Karpas-422 (cell line): ENCODE results near the gene ZIC1. TPM values are rescaled to one million over a fixed set of nuclear protein-coding genes. Genes with fewer than 3 reads are reported as not detected.

ENCODE experiments used
- DNase-seq: peaks from one replicate; pipeline ENCODE4 v3.0.0-alpha.2; 2015
- H2AFZ ChIP-seq: fragments of 200-600 bp; sonication (generic); 2 replicates; pipeline ENCODE4 v1.6.1; 2014; ENCODE audit warnings: antibody characterized with exemption, low read length, mixed read lengths
- H3K27ac ChIP-seq: fragments of 200-600 bp; sonication (generic); 2 replicates; pipeline ENCODE4 v1.5.1; 2014; ENCODE audit warnings: mild to moderate bottlenecking, low read length, moderate library complexity
- H3K27me3 ChIP-seq: fragments of 200-600 bp; sonication (generic); 2 replicates; pipeline ENCODE4 v1.6.1; 2014; ENCODE audit warnings: low read length, mixed read lengths
- H3K36me3 ChIP-seq: fragments of 200-600 bp; sonication (generic); 2 replicates; pipeline ENCODE4 v1.6.1; 2014; ENCODE audit warnings: low read length, mixed read lengths; ENCODE audit not compliant: insufficient read depth
- H3K4me1 ChIP-seq: fragments of 200-600 bp; sonication (generic); 2 replicates; pipeline ENCODE4 v1.6.1; 2014; ENCODE audit warnings: mild to moderate bottlenecking, low read length, mixed read lengths
- H3K4me2 ChIP-seq: fragments of 200-600 bp; sonication (generic); 2 replicates; pipeline ENCODE4 v1.6.1; 2014; ENCODE audit warnings: low read length, low read depth, mild to moderate bottlenecking; ENCODE audit not compliant: poor library complexity, severe bottlenecking
- H3K4me3 ChIP-seq: fragments of 200-600 bp; sonication (generic); 2 replicates; pipeline ENCODE4 v1.5.1; 2014; ENCODE audit warnings: mild to moderate bottlenecking, antibody characterized with exemption, low read length, mixed read lengths
- H3K79me2 ChIP-seq: fragments of 200-600 bp; sonication (generic); 2 replicates; pipeline ENCODE4 v1.6.1; 2014; ENCODE audit warnings: mild to moderate bottlenecking, low read length, mixed read lengths
- H3K9ac ChIP-seq: fragments of 200-600 bp; sonication (generic); 2 replicates; pipeline ENCODE4 v1.6.0; 2014; ENCODE audit warnings: low read length
- H3K9me2 ChIP-seq: fragments of 200-600 bp; sonication (generic), shearing (Covaris generic); replicated peaks from 2 replicates; pipeline ENCODE4 v1.6.0; 2014; ENCODE audit warnings: mild to moderate bottlenecking, low read length, moderate library complexity; ENCODE audit not compliant: insufficient read depth
- H3K9me3 ChIP-seq: fragments of 300-700, 200-600 bp; sonication (generic); 2 replicates; pipeline ENCODE4 v1.6.1; 2014; ENCODE audit warnings: low read length, mixed read lengths
- H4K20me1 ChIP-seq: fragments of 200-600 bp; sonication (generic); 2 replicates; pipeline ENCODE4 v1.6.1; 2014; ENCODE audit warnings: mild to moderate bottlenecking, antibody characterized with exemption, low read length, low read depth; ENCODE audit not compliant: insufficient read depth
- total RNA-seq: library from RNA; depleted of rRNA; stranded (reverse); fragments of >200 nt; shearing (Covaris generic); gene quantifications from 2 replicates; pipeline ENCODE4 v1.2.3, GENCODE V29; 2014; ENCODE audit warnings: low replicate concordance

ZIC1 gene
- total RNA-seq, 1 experiment from 2014 or later = not detected

DNA sequence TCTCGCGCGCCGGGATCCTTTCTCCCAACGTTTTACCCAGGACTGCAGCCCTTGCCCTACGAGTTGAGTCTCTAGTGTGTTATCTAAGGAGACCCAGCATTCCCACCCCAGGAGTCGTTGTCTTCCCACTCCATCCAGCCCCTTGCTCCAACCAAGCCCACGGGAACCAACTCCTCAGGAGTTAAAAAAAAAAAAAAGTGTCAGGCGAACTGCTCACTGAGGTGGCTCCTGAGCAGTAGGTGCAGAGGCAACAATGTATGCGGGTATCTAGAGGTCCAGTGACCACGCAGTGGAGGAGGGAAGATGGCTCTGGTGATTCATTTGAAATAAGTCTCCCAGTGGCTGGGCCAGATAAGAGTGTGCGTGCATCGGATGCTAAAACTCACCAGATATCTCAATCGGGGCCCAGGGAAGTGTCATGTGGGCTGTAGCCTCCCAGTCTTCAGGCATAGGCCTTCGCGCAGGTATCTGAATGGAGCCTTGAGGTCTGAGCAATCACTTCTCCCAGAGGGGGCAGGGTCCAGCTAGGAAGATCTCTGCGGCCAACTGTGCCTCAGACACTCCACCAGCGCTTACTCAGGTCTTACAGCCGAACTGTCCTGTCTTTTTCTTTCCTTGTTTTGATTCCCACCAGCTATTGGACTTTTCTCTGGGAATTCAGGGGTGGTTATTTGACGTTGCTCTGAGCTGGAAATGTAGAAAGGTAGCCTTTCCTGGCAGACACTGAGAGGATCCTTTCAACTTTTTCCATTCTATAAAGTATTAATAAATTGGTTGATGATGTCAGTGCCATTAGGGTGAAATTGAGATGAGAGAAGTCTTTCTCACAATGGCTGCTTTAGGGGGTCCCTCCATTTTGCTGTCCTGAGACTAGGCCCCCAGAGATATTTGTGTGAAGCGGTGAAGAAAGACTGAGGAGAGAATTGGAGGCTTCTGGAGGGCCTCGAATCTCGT lies 23.8 kb upstream of the ZIC1 start:
- DNase-seq = no peak
- Histone ChIP-seq H3K27me3 (no peaks in the 10 kb centered on the region), H3K9me3 (no peaks in the 10 kb centered on the region), H3K4me2 (no peak overlapping the region), H3K27ac (no peak overlapping the region), H3K4me1 (no peaks in the 10 kb centered on the region), H3K9ac (no peak overlapping the region), H3K79me2 (no peaks in the 10 kb centered on the region), H3K36me3 (no peaks in the 10 kb centered on the region), H2AFZ (no peak overlapping the region), H3K4me3 (no peak overlapping the region), H3K9me2 (no peaks in the 10 kb centered on the region), H4K20me1 (no peaks in the 10 kb centered on the region)

DNA sequence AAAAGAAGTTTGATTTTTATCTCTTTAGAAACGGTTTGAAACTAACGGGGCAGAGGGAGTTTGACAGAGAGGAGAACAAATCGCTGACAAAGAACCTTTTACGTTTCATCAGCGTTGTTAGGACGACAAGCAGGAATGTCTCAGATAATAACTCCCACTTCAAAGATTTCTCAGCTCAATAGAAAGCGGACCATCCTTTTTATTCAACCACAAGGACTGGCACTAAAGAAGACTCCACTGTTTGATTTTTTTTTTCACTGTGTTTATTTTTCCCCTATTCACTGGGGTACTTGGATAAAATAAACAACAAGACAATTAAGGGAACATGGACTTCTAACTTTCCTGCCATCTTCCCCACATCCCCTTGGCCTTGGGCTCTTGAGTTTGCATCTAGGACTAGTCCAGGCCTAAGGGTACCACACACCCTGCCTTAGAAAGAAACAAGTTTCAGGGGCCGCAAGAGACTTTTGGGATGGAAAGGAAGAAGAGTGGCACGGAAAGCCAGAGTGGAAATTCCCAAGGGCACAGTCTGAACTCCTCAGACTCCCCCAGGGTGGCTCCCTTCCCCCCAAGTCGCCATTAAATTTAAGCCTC lies 21.8 kb upstream of the ZIC1 start:
- H3K27ac ChIP-seq = no peak overlapping the region
- DNase-seq = no peak
- no peak overlapping the region for H3K4me3 ChIP-seq
- H2AFZ ChIP-seq = no peak overlapping the region
- H3K4me1 ChIP-seq = no peaks in the 10 kb centered on the region
- no peaks in the 10 kb centered on the region for H3K79me2 ChIP-seq
- H3K4me2 ChIP-seq = no peak overlapping the region
- H3K9me2 ChIP-seq = no peaks in the 10 kb centered on the region
- no peaks in the 10 kb centered on the region for H3K27me3 ChIP-seq
- no peaks in the 10 kb centered on the region; the same call in 1 of the 2 replicates for H3K9me3 ChIP-seq
- no peaks in the 10 kb centered on the region for H3K36me3 ChIP-seq
- no peak overlapping the region for H3K9ac ChIP-seq
- H4K20me1 ChIP-seq = no peaks in the 10 kb centered on the region

DNA sequence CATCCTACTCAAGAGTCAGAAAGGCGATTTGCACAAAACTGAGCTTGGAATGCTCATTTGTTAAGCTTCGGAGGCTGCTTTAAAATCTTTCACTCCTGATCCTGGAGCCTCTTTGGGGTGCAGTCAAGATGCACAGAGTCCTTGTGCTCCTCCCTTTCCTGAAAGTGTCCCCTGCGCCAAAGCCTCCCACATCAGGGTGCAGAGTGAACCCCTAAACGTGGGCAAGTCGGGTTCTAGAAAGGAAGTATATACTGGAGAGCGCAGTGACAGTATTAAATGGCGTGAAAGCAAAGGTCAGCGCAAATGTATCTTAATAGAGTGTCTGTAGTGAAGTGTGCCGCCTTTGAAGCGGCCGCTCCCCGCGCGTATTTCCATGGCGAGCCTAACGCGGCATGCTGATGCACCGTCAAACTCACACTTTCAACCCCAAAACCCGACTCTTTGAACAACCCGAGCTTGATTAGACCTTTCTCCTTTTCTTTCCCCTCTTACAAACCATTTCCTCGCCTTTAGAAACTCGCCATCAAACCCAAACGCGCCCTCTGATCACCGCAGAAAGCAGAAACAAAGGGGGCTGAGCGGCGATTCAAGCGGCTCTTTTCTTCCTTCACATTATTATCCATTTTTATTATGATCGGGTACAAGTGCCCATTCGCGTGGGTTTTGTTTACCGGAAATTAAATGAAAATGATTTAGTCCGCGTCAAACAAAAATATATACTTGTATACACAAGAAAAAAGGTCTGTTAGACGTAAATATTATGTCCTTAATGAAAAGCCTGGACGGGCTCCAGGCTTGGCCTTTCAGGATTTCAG lies 21.1 kb upstream of the ZIC1 start:
- H3K36me3 ChIP-seq = no peaks in the 10 kb centered on the region
- no peaks in the 10 kb centered on the region for H3K79me2 ChIP-seq
- no peak overlapping the region for H3K4me3 ChIP-seq
- DNase-seq = no peak
- no peaks in the 10 kb centered on the region for H3K27me3 ChIP-seq
- no peak overlapping the region for H2AFZ ChIP-seq
- H4K20me1 ChIP-seq = no peaks in the 10 kb centered on the region
- no peak overlapping the region for H3K27ac ChIP-seq
- no peak overlapping the region for H3K4me2 ChIP-seq
- H3K9me2 ChIP-seq = no peaks in the 10 kb centered on the region
- H3K9ac ChIP-seq = no peak overlapping the region
- no peaks in the 10 kb centered on the region; the same call in 1 of the 2 replicates for H3K9me3 ChIP-seq
- H3K4me1 ChIP-seq = no peaks in the 10 kb centered on the region

DNA sequence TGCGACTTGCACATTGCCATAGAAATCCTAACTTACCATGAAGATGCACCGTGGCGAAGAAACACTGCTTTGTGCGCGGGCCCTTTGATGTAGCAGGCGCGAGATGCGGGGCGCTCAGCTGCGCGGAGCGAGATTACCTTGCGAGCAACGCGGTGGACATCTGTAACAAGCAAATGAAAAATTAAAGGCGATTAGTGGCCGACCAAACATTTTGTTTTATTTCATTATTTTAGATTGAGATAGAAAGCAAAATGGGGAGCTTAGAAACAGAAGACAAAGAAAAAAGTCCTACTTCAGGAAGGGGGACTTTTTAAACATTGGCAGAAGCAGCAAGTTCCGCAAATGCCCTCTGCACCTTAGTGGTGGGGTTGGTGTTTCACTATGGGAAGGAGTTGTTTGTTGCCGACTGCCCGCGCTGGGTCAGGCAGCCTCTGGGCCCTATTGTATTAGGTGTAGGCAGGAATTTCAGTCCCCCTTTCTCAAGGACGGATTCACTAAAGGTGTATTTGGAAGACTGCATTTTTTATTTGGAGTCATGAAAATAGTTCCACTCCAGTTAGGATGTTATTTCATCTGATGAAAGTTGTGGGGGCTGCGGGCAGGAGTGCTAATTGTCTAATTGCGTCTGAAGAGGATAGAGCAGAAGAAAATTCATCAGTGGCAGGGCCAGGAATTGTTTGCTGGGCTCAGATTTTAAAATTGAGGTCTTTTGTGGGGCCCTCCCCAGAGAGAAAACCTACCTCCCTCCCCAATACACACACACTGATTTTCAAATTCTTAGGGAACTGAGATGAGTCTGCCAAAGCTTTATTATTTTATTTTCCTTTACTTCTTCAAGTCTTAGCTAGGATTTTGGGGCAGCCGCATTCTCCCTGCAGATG lies 20.2 kb upstream of the ZIC1 start:
- no peak overlapping the region for H3K9ac ChIP-seq
- H3K27ac ChIP-seq = no peak overlapping the region
- H4K20me1 ChIP-seq = no peaks in the 10 kb centered on the region
- no peaks in the 10 kb centered on the region; the same call in 1 of the 2 replicates for H3K9me3 ChIP-seq
- no peak overlapping the region for H3K4me2 ChIP-seq
- no peak overlapping the region for H2AFZ ChIP-seq
- H3K9me2 ChIP-seq = no peaks in the 10 kb centered on the region
- no peaks in the 10 kb centered on the region for H3K79me2 ChIP-seq
- no peaks in the 10 kb centered on the region for H3K36me3 ChIP-seq
- no peak overlapping the region for H3K4me3 ChIP-seq
- DNase-seq = no peak
- no peaks in the 10 kb centered on the region for H3K27me3 ChIP-seq
- no peaks in the 10 kb centered on the region for H3K4me1 ChIP-seq

DNA sequence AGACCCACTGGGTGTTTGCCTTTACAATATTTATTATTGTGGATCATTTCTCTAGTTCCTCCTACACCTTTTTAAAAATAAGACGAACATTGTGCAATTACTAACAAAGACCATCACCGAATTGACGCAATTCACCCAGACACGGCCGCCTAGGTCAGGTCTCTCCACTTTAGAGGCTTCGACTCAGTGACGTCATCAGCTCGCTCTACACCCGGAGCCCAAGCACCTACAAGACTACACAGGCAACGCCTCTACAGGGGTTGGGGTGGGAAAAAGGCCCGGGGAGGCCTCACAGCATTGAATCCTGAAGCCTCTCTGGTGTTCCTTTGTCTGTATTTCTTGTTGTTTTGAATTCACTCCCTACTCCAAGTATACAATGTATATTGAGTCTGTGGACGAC lies 19.4 kb upstream of the ZIC1 start:
- Histone ChIP-seq H3K27me3 (no peaks in the 10 kb centered on the region), H3K9ac (no peak overlapping the region), H3K9me2 (no peaks in the 10 kb centered on the region), H4K20me1 (no peaks in the 10 kb centered on the region), H3K4me2 (no peak overlapping the region), H3K9me3 (peaks cover 1% of the 10 kb centered on the region; the same call in 1 of the 2 replicates), H3K4me1 (no peaks in the 10 kb centered on the region), H3K27ac (no peak overlapping the region), H3K36me3 (no peaks in the 10 kb centered on the region), H2AFZ (no peak overlapping the region), H3K79me2 (no peaks in the 10 kb centered on the region), H3K4me3 (no peak overlapping the region)
- no peak for DNase-seq

DNA sequence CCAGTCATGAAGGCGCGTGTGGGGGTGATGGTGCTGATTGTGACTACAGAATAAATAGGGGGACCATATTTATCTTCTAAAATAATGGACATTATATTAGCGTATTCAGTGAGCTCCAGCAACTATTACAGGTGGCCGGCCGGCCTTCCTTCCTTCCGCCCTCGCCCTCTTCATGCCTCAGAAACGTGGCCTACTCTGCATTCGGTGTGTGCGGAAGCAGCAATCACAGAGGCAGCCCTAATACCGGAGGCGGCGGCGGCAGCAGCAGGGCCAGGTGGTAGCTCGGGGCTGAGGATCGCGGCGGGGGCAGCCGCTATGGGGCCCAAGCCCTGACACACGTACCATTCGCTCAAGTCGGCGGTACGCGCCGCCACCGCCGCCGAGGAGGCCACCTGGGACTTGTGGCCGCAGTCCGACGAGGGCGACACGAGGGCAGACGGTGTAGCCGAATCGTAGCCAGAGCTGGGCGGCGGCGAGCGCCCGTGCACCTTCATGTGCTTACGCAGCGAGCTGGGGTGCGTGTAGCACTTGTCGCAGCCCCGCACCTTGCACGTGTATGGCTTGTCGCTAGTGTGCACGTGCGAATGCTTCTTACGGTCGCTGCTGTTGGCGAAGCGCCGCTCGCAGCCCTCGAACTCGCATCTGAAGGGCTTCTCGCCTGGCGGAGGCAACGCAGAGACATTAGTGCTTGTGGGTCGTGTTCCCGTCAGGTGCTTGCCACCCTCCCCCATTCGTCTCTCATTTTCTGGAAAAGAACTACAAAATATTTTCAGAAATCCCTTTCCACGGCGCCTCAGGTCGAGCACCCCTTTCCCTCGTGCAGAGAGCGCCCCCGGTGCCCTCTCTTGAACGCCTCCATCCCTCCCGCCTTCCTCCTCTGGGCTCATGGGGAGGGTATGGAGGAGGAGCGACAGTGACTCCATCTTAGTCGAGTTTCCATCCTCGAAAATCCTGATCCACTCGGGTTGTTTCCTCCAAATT lies 18.3 kb upstream of the ZIC1 start:
- no peak for DNase-seq
- H3K79me2 ChIP-seq = no peaks in the 10 kb centered on the region
- no peak overlapping the region for H2AFZ ChIP-seq
- H3K9ac ChIP-seq = no peak overlapping the region
- no peaks in the 10 kb centered on the region for H4K20me1 ChIP-seq
- no peaks in the 10 kb centered on the region for H3K36me3 ChIP-seq
- H3K27me3 ChIP-seq = no peaks in the 10 kb centered on the region
- no peaks in the 10 kb centered on the region for H3K9me2 ChIP-seq
- H3K4me1 ChIP-seq = no peaks in the 10 kb centered on the region
- no peak overlapping the region for H3K4me2 ChIP-seq
- no peak overlapping the region for H3K4me3 ChIP-seq
- no peak overlapping the region for H3K27ac ChIP-seq
- H3K9me3 ChIP-seq = peaks cover 9% of the 10 kb centered on the region
